ENCODE measurements around the gene NOC4L.

- TF ChIP-seq CTCF (IDR thresholded peaks at IDR 0.05; ENCODE audit: insufficient read depth, low read length, poor library complexity, severe bottlenecking) (no peak), EZH2phosphoT487 (conservative IDR thresholded peaks at IDR 0.05; ENCODE audit: low read length) (no peak)
These were observed 44.2 kb downstream of the NOC4L start for GRCh38 chr12:132188451-132188901.

Measured in SU-DHL-6 (cell line).